ENCODE data around the gene DIDO1.
"Not testable (repeated sequence)": the region's sequence is repeated elsewhere in the genome, so short reads cannot be mapped to it uniquely, and the experiment has no call there.

Gene DIDO1

GRCh38 chr20:62855120-62855519, 71.2 kb downstream of the DIDO1 start:
- TF ChIP-seq, protein P1, sequence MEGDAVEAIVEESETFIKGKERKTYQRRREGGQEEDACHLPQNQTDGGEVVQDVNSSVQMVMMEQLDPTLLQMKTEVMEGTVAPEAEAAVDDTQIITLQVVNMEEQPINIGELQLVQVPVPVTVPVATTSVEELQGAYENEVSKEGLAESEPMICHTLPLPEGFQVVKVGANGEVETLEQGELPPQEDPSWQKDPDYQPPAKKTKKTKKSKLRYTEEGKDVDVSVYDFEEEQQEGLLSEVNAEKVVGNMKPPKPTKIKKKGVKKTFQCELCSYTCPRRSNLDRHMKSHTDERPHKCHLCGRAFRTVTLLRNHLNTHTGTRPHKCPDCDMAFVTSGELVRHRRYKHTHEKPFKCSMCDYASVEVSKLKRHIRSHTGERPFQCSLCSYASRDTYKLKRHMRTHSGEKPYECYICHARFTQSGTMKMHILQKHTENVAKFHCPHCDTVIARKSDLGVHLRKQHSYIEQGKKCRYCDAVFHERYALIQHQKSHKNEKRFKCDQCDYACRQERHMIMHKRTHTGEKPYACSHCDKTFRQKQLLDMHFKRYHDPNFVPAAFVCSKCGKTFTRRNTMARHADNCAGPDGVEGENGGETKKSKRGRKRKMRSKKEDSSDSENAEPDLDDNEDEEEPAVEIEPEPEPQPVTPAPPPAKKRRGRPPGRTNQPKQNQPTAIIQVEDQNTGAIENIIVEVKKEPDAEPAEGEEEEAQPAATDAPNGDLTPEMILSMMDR (IDR thresholded peaks at IDR 0.05; ENCODE audit: borderline replicate concordance, control extremely low read depth, extremely low read depth, insufficient read depth, missing control alignments) = no peak
- in situ Hi-C loops (cut with MboI; ENCODE audit: low sequenced_read_pairs, unreplicated experiment) = no loop called here

GRCh38 chr20:62854121-62854520, 72.2 kb downstream of the DIDO1 start:
- TF ChIP-seq, protein P1 (IDR thresholded peaks at IDR 0.05; ENCODE audit: borderline replicate concordance, control extremely low read depth, extremely low read depth, insufficient read depth, missing control alignments) = no peak
- in situ Hi-C loops (cut with MboI; ENCODE audit: low sequenced_read_pairs, unreplicated experiment) = no loop called here
- no peak for DNase-seq (ENCODE audit: low spot score)

More at GRCh38 chr20:62855120-62855519, 71.2 kb downstream of the DIDO1 start:
- DNase-seq (ENCODE audit: low spot score) = no peak

DNA sequence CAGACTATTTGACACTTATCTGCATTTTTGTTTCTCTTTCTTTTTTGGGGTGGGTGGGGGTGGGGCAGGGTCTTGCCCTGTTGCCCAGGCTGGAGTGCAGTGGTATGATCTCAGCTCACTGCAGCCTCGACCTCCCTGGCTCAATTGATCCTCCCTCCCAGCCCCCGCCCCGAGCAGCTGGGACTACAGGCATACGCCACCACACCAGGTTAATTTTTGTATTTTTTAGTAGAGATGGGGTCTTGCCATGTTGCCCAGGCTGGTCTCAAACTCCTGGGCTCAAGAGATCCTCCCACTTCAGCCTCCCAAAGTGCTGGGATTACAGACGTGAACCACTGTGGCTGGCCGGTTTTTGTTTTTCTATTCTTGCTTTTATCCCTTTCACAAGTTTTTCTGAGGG, 73.0 kb downstream of the DIDO1 start:
- DNase-seq (ENCODE audit: low spot score); in situ Hi-C loops (cut with MboI; ENCODE audit: low sequenced_read_pairs, unreplicated experiment): not testable (repeated sequence)

GRCh38 chr20:62852841-62853240, 73.5 kb downstream of the DIDO1 start:
- in situ Hi-C loops (cut with MboI; ENCODE audit: low sequenced_read_pairs, unreplicated experiment) = no loop called here
- TF ChIP-seq, protein P1 (IDR thresholded peaks at IDR 0.05; ENCODE audit: borderline replicate concordance, control extremely low read depth, extremely low read depth, insufficient read depth, missing control alignments) = no peak
- DNase-seq (ENCODE audit: low spot score) = no peak

- DNase-seq (ENCODE audit: low spot score) = no peak
- TF ChIP-seq, protein P1 (IDR thresholded peaks at IDR 0.05; ENCODE audit: borderline replicate concordance, control extremely low read depth, extremely low read depth, insufficient read depth, missing control alignments) = no peak
- in situ Hi-C loops (cut with MboI; ENCODE audit: low sequenced_read_pairs, unreplicated experiment) = no loop called here
Observed at GRCh38 chr20:62852196-62852595, 74.1 kb downstream of the DIDO1 start.

GRCh38 chr20:62850333-62850974, 75.9 kb downstream of the DIDO1 start:
- DNase-seq (ENCODE audit: low spot score) = no peak
- in situ Hi-C loops (cut with MboI; ENCODE audit: low sequenced_read_pairs, unreplicated experiment) = no loop called here
- TF ChIP-seq, protein P1 (IDR thresholded peaks at IDR 0.05; ENCODE audit: borderline replicate concordance, control extremely low read depth, extremely low read depth, insufficient read depth, missing control alignments) = no peak

DNA sequence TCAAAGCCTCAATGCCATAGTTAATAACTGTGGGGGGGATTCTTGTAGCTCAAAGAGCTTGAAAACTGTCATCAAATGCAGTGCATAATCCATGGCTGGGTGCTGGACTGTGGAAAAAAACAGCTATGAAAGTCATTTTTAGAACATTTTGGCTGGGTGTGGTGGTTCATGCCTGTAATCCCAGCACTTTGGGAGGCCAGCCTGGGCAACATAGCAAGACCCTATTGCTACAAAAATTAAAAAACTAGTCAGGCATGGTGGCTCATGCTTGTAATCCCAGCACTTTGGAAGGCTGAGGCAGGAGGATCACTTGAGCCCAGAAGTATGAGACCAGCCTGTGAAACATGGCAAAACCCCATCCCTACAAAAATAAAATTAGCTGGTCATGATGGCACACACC, 76.9 kb downstream of the DIDO1 start:
- TF ChIP-seq, protein P1 (IDR thresholded peaks at IDR 0.05; ENCODE audit: borderline replicate concordance, control extremely low read depth, extremely low read depth, insufficient read depth, missing control alignments) = no peak
- no peak for DNase-seq (ENCODE audit: low spot score)
- in situ Hi-C loops (cut with MboI; ENCODE audit: low sequenced_read_pairs, unreplicated experiment) = no loop called here

GRCh38 chr20:62848917-62849316, 77.4 kb downstream of the DIDO1 start:
- DNase-seq (ENCODE audit: low spot score); in situ Hi-C loops (cut with MboI; ENCODE audit: low sequenced_read_pairs, unreplicated experiment): not testable (repeated sequence)

Measured in GM13976 (cell line).